Choroid plexus epithelial cell (primary cell): ENCODE data around the gene PCGF6.
"Not testable (repeated sequence)": the region's sequence is repeated elsewhere in the genome, so short reads cannot be mapped to it uniquely, and the experiment has no call there.

Experiments used
- DNase-seq: peaks from one replicate; pipeline ENCODE4 v3.0.0-alpha.2; 2010; ENCODE audit warnings: low read depth
- H3K4me3 ChIP-seq: 2 replicates; pipeline ENCODE4 v1.5.1; 2011; ENCODE audit warnings: low read depth, mild to moderate bottlenecking, control low read depth, low read length, moderate library complexity
- TF ChIP-seq, protein P1 (sequence below): conservative IDR thresholded peaks from 2 replicates; pipeline ENCODE4 v1.5.1; 2011; ENCODE audit warnings: low read depth, mild to moderate bottlenecking, control low read depth, inconsistent platforms, low read length, moderate library complexity

The PCGF6 gene

DNA sequence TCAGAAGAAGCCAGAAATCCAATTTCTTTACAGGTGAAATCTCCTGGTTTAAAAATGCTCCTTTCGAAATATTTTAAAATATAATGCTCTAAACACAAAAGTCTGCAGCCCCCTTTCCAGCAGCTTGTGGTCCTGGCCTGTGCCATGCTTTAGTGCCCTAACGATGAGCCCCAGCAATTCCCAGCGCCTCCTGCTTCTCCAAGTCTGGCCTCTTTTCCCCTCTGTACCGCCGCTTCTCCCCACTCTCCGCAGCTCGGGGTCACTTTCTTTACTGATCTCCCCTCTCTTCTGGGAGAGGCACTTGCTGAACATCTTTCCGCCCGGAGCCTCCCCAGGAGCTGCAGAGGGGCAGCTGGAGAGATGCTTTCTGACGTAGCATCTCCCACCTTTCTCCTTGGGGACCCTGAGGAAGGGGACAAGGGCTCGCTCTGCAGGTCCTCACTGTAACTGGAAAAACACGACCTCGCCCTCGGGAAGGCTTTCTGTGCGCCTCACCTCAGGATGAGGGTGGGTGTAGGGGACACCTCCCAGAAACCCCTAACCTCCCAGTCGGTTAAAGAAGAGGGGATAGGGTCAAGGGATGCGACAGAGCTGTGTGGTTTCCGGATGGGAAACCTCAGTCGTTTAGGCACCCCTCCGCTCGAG, 74.6 kb downstream of the PCGF6 start:
- TF ChIP-seq, protein P1, sequence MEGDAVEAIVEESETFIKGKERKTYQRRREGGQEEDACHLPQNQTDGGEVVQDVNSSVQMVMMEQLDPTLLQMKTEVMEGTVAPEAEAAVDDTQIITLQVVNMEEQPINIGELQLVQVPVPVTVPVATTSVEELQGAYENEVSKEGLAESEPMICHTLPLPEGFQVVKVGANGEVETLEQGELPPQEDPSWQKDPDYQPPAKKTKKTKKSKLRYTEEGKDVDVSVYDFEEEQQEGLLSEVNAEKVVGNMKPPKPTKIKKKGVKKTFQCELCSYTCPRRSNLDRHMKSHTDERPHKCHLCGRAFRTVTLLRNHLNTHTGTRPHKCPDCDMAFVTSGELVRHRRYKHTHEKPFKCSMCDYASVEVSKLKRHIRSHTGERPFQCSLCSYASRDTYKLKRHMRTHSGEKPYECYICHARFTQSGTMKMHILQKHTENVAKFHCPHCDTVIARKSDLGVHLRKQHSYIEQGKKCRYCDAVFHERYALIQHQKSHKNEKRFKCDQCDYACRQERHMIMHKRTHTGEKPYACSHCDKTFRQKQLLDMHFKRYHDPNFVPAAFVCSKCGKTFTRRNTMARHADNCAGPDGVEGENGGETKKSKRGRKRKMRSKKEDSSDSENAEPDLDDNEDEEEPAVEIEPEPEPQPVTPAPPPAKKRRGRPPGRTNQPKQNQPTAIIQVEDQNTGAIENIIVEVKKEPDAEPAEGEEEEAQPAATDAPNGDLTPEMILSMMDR = no peak

DNA sequence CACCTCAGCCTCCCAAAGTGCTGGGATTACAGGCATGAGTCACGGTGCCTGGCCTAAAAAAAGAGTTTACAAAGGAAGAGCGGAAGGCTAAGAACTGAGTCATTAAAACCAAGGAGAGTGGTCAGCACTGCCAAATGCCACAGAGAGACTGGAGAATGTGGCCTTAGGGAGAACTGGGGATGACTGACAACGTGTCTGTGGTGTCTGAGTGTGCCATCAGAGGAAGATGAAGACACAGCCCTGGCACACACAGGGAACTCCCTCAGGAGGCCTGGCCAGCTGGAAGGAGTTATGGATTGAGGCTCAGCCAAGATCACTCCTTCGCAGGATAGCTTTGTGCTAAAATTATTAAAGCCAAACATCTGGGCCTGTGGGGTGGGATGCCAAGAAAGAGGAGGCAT, 77.9 kb downstream of the PCGF6 start:
- no peak overlapping the region for H3K4me3 ChIP-seq
- DNase-seq = peak; percentile 83
- TF ChIP-seq, protein P1 = no peak

More for the DNA sequence above, 74.6 kb downstream of the PCGF6 start:
- no peak overlapping the region for H3K4me3 ChIP-seq
- DNase-seq = no peak

DNA sequence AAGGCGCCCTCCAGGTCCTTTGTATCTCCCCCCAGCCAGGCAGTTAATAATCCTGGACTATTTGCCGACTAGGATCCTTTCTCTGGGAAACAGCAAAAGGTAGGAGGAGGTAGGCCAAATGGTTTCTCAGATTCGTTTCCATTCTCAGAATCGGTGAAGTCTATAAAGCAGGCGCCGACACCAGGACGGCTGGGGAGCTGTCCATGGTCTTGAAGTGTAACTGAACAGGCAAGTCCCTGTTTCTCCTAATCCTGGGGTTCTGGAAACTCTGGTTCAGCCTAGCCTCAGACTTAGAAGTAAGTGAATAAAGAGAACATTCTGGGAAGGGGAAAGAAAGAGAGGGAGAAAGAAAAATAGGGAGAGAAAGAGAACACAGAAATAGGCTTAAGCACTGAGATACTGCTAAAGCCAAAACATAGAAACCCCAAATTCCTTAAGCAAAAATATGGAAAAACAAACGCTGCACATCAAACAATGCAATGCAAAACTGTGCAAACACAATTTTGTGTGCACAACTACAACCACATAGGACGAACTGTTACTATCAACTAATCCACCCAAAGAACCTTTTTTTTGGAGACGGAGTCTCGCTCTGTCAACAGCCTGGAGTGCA, 85.1 kb downstream of the PCGF6 start:
- TF ChIP-seq, protein P1 = no peak
- H3K4me3 ChIP-seq = no peak overlapping the region
- peak; percentile 88 for DNase-seq

DNA sequence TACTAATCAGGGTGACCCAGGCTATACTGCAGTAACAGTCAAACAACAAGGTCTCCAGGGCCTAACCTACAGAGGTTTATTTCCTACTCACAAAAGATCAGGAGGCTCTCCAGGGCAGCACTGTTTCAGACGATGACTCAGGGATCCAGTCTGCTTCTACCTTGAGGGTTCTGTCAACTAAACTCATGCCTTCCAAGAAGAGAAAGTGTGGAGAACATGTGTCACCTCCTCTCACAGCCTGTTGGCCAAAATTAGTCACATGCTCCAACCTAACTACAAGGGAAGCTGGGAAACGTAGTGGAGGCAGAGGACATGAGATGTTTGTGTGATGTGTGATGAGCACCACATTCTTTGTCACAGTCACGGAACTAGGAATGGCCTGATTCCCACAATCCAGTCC, 88.7 kb downstream of the PCGF6 start:
- H3K4me3 ChIP-seq = no peak overlapping the region
- TF ChIP-seq, protein P1 = no peak
- no peak for DNase-seq

DNA sequence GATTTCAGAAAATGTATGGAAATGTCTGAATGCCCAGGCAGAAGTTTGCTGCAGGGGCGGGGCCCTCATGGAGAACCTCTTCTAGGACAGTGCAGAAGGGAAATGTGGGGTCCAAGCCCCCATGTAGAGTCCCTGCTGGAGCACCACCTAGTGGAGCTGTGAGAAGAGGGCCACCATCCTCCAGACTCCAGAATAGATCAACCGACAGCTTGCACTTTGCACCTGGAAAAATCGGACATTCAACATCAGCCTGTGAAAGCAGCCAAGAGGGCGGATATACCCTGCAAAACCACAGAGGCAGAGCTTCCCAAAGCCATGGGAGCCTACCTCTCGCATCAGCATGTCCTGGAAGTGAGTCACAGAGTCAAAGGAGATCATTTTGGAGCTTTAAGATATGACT, 91.0 kb downstream of the PCGF6 start:
- TF ChIP-seq, protein P1 = no peak
- no peak overlapping the region for H3K4me3 ChIP-seq
- no peak for DNase-seq

DNA sequence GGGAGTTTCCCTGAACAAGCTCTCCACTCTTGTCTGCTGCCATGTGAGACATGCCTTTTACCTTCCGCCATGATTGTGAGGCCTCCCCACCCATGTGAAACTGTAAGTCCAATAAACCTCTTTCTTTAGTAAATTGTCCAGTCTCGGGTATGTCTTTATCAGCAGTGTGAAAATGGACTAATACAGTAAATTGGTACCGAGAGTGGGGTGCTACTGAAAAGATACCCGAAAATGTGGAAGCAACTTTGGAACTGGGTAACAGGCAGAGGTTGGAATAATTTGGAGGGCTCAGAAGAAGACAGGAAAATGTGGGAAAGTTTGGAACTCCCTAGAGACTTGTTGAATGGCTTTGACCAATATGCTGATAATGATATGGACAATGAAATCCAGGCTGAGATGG, 92.0 kb downstream of the PCGF6 start:
- not testable (repeated sequence) for DNase-seq, H3K4me3 ChIP-seq

DNA sequence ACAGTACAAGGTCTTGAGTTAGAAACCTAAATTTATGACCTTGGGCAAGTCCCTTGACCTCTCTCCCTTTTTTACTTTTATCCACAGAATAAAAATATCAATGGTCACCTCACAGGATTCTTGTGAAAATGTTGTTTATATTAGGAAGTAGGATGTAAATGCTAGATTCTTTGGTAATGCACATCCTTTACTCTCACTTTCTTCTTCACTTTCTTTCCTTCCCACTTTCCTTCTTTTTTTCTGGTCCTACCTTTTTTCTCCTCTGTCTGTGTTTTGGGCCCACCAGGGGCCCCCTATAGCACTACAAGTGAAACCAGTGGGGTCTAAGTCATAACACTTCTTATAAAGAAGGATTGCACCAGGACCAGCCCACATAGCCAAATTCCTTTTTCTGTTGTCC, 93.1 kb downstream of the PCGF6 start:
- TF ChIP-seq, protein P1 = no peak
- no peak for DNase-seq
- no peak overlapping the region for H3K4me3 ChIP-seq
